Keratinocyte (primary cell): ENCODE measurements around the gene BOLL. TPM values are rescaled to one million over a fixed set of nuclear protein-coding genes. Genes with fewer than 3 reads are reported as not detected.

Source experiments
- DNase-seq: peaks from one replicate; pipeline ENCODE4 v3.0.0-alpha.2; 2011; ENCODE audit warnings: low read depth, missing footprints, low spot score
- FAIRE-seq: peaks from 2 replicates; lab custom pipeline; 2011; peaks lifted over from hg19 to GRCh38; lab: Jason Lieb, UNC
- H2AFZ ChIP-seq: 2 replicates; pipeline ENCODE4 v1.6.0; 2012; ENCODE audit warnings: low read length, control low read depth, inconsistent platforms; ENCODE audit not compliant: control insufficient read depth
- H3K27ac ChIP-seq: 2 replicates; pipeline ENCODE4 v1.5.1; 2011; ENCODE audit warnings: low read length; ENCODE audit not compliant: control insufficient read depth, insufficient read depth
- H3K27me3 ChIP-seq: 3 replicates; pipeline ENCODE4 v1.6.0; 2011; ENCODE audit warnings: low read length; ENCODE audit not compliant: control insufficient read depth, insufficient read depth; ENCODE audit errors: extremely low read depth
- H3K36me3 ChIP-seq, 2 experiments: 2 replicates in 1 of 2; 3 replicates in 1 of 2; pipeline ENCODE4 v1.5.1; 2011; ENCODE audit warnings: low read length in 2 of 2, mild to moderate bottlenecking in 1 of 2; ENCODE audit not compliant: control insufficient read depth in 2 of 2, insufficient read depth in 2 of 2; ENCODE audit errors: extremely low read depth in 1 of 2
- H3K4me1 ChIP-seq: 3 replicates; pipeline ENCODE4 v1.5.1; 2011; ENCODE audit warnings: low read length; ENCODE audit not compliant: control insufficient read depth, insufficient read depth; ENCODE audit errors: extremely low read depth
- H3K4me2 ChIP-seq: 3 replicates; pipeline ENCODE4 v1.6.0; 2011; ENCODE audit warnings: low read depth, low read length; ENCODE audit not compliant: control insufficient read depth, insufficient read depth; ENCODE audit errors: extremely low read depth
- H3K4me3 ChIP-seq, 3 experiments: fragments of 200-600 bp in 1 of 3; sonication (generic) in 1 of 3; 2 replicates in 2 of 3; 3 replicates in 1 of 3; pipeline ENCODE4 v1.5.1; 2011 to 2016; ENCODE audit warnings: low read length in 3 of 3, mild to moderate bottlenecking in 3 of 3, control low read depth in 2 of 3, inconsistent platforms in 1 of 3, low read depth in 1 of 3, mixed read lengths in 1 of 3, mixed run types in 1 of 3, moderate library complexity in 1 of 3; ENCODE audit not compliant: control insufficient read depth in 2 of 3, insufficient read depth in 2 of 3; ENCODE audit errors: extremely low read depth in 1 of 3
- H3K79me2 ChIP-seq: 2 replicates; pipeline ENCODE4 v1.6.0; 2012; ENCODE audit warnings: low read length; ENCODE audit not compliant: control insufficient read depth, insufficient read depth
- H3K9ac ChIP-seq: 3 replicates; pipeline ENCODE4 v1.6.0; 2011; ENCODE audit warnings: low read length; ENCODE audit not compliant: control insufficient read depth, insufficient read depth; ENCODE audit errors: extremely low read depth
- H3K9me1 ChIP-seq: 3 replicates; pipeline ENCODE4 v1.6.0; 2011; ENCODE audit warnings: low read length; ENCODE audit not compliant: control insufficient read depth, insufficient read depth; ENCODE audit errors: extremely low read depth
- H3K9me3 ChIP-seq: 2 replicates; pipeline ENCODE4 v1.5.1; 2012; ENCODE audit warnings: low read depth, low read length; ENCODE audit not compliant: control insufficient read depth
- H4K20me1 ChIP-seq: 3 replicates; pipeline ENCODE4 v1.6.0; 2011; ENCODE audit warnings: low read length; ENCODE audit not compliant: control insufficient read depth, insufficient read depth; ENCODE audit errors: extremely low read depth
- EZH2 ChIP-seq: IDR thresholded peaks from one replicate; pipeline ENCODE4 v1.6.1; 2012; ENCODE audit warnings: inconsistent platforms, mild to moderate bottlenecking, low read length, moderate library complexity
- dilution Hi-C: fragments of 300-500 bp; cut with MboI; formaldehyde crosslinking; loops from one replicate; pipeline ENCODE4 v1.7.0; 2020; ENCODE audit warnings: low sequenced_read_pairs; ENCODE audit not compliant: extremely low pct_ligation_motif_present
- polyA plus RNA-seq, 5 experiments: library from polyadenylated mRNA; depleted of rRNA in 3 of 5; stranded (reverse) in 3 of 5; stranded (forward) in 1 of 5; unstranded in 1 of 5; fragments of >200 nt; gene quantifications; 1 replicate in 1 of 5; 2 replicates in 3 of 5; 3 replicates in 1 of 5; pipeline versions ENCODE4 v1.2.1 to v1.2.3, GENCODE V29; 2011 to 2012; ENCODE audit warnings: missing spikeins in 2 of 5, low read depth in 1 of 5, low replicate concordance in 1 of 5
- TF ChIP-seq, protein P1 (sequence below), 3 experiments: IDR thresholded peaks in 1 of 3; conservative IDR thresholded peaks in 1 of 3; optimal IDR thresholded peaks in 1 of 3; 2 replicates in 2 of 3; 3 replicates in 1 of 3; pipeline versions ENCODE3 to v1.5.1; 2011; ENCODE audit warnings: low read length in 3 of 3, mild to moderate bottlenecking in 3 of 3, moderate library complexity in 2 of 3, control low read depth in 1 of 3, inconsistent platforms in 1 of 3; ENCODE audit not compliant: insufficient read depth in 2 of 3; ENCODE audit errors: extremely low read depth in 1 of 3

Gene BOLL
- polyA plus RNA-seq, 1 donor (not counting 4 experiments of a cell fraction or from before 2014, with no cell fraction given) = not detected

GRCh38 chr2:197727011-197727410, 58.1 kb downstream of the BOLL start:
- no peaks in the 10 kb centered on the region for H3K27me3 ChIP-seq
- no peaks in the 10 kb centered on the region for H3K9me3 ChIP-seq
- no peaks in the 10 kb centered on the region for H3K9me1 ChIP-seq
- H3K9ac ChIP-seq = no peak overlapping the region
- no peaks in the 10 kb centered on the region for H4K20me1 ChIP-seq
- no peak overlapping the region for H3K4me3 ChIP-seq
- no peaks in the 10 kb centered on the region for H3K79me2 ChIP-seq
- no peak overlapping the region for H3K4me2 ChIP-seq
- no peaks in the 10 kb centered on the region for H3K36me3 ChIP-seq
- no peak overlapping the region for H3K27ac ChIP-seq
- TF ChIP-seq, protein P1, sequence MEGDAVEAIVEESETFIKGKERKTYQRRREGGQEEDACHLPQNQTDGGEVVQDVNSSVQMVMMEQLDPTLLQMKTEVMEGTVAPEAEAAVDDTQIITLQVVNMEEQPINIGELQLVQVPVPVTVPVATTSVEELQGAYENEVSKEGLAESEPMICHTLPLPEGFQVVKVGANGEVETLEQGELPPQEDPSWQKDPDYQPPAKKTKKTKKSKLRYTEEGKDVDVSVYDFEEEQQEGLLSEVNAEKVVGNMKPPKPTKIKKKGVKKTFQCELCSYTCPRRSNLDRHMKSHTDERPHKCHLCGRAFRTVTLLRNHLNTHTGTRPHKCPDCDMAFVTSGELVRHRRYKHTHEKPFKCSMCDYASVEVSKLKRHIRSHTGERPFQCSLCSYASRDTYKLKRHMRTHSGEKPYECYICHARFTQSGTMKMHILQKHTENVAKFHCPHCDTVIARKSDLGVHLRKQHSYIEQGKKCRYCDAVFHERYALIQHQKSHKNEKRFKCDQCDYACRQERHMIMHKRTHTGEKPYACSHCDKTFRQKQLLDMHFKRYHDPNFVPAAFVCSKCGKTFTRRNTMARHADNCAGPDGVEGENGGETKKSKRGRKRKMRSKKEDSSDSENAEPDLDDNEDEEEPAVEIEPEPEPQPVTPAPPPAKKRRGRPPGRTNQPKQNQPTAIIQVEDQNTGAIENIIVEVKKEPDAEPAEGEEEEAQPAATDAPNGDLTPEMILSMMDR (optimal IDR thresholded peaks at IDR 0.05 in 1 of 3, IDR thresholded peaks at IDR 0.05 in 1 of 3, conservative IDR thresholded peaks at IDR 0.05 in 1 of 3; ENCODE audit: extremely low read depth in 1 of 3, insufficient read depth in 2 of 3, low read length in 3 of 3) = no peak
- TF ChIP-seq EZH2 = no peak
- dilution Hi-C loops = no loop called here
- no peaks in the 10 kb centered on the region for H3K4me1 ChIP-seq
- FAIRE-seq (no peak), DNase-seq (no peak)
- no peak overlapping the region for H2AFZ ChIP-seq

- Histone ChIP-seq H4K20me1 (no peaks in the 10 kb centered on the region), H3K27me3 (no peaks in the 10 kb centered on the region), H3K4me2 (no peak overlapping the region), H3K9me3 (no peaks in the 10 kb centered on the region), H3K36me3 (no peaks in the 10 kb centered on the region), H3K9me1 (no peaks in the 10 kb centered on the region), H3K9ac (no peak overlapping the region), H3K4me1 (no peaks in the 10 kb centered on the region), H3K79me2 (no peaks in the 10 kb centered on the region), H3K27ac (no peak overlapping the region), H2AFZ (no peak overlapping the region), H3K4me3 (no peak overlapping the region)
- TF ChIP-seq, protein P1 (optimal IDR thresholded peaks at IDR 0.05 in 1 of 3, IDR thresholded peaks at IDR 0.05 in 1 of 3, conservative IDR thresholded peaks at IDR 0.05 in 1 of 3; ENCODE audit: extremely low read depth in 1 of 3, insufficient read depth in 2 of 3, low read length in 3 of 3) = no peak
- TF ChIP-seq EZH2 = no peak
- no peak for DNase-seq
- dilution Hi-C loops = no loop called here
- FAIRE-seq = no peak
These were observed 67.3 kb downstream of the BOLL start for GRCh38 chr2:197717863-197718262.
